Measurements from ENCODE around the gene SCRG1.

GRCh38 chr4:173448103-173448502 lies 49.2 kb upstream of the SCRG1 start:
- TF ChIP-seq, protein P1, sequence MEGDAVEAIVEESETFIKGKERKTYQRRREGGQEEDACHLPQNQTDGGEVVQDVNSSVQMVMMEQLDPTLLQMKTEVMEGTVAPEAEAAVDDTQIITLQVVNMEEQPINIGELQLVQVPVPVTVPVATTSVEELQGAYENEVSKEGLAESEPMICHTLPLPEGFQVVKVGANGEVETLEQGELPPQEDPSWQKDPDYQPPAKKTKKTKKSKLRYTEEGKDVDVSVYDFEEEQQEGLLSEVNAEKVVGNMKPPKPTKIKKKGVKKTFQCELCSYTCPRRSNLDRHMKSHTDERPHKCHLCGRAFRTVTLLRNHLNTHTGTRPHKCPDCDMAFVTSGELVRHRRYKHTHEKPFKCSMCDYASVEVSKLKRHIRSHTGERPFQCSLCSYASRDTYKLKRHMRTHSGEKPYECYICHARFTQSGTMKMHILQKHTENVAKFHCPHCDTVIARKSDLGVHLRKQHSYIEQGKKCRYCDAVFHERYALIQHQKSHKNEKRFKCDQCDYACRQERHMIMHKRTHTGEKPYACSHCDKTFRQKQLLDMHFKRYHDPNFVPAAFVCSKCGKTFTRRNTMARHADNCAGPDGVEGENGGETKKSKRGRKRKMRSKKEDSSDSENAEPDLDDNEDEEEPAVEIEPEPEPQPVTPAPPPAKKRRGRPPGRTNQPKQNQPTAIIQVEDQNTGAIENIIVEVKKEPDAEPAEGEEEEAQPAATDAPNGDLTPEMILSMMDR (IDR thresholded peaks at IDR 0.05) = no peak
- TF ChIP-seq EP300 (IDR thresholded peaks at IDR 0.05) = no peak
- TF ChIP-seq ZNF302 (CRISPR knock-in tag; IDR thresholded peaks at IDR 0.05) = no peak
- no peak for TF ChIP-seq RAD21 (conservative IDR thresholded peaks at IDR 0.05 in 1 of 2, IDR thresholded peaks at IDR 0.05 in 1 of 2)
- no peak for TF ChIP-seq CHD4 (IDR thresholded peaks at IDR 0.05; ENCODE audit: borderline replicate concordance)
- no peak for TF ChIP-seq EHMT2 (IDR thresholded peaks at IDR 0.05; ENCODE audit: low read depth)
- no peak for TF ChIP-seq REST (IDR thresholded peaks at IDR 0.05)
- TF ChIP-seq RCOR1 (IDR thresholded peaks at IDR 0.05; ENCODE audit: low read depth, low read length) = no peak

Data from A549 (cell line).